AG10803 (cell line): ENCODE data around the gene CDK5R1.

Experiments
- DNase-seq: peaks from one replicate; pipeline ENCODE4 v3.0.0; 2010; ENCODE audit warnings: low read depth
- H3K4me3 ChIP-seq: 2 replicates; pipeline ENCODE4 v1.5.1; 2011; ENCODE audit warnings: mild to moderate bottlenecking, low read length, control low read depth
- CTCF ChIP-seq: conservative IDR thresholded peaks from 2 replicates; pipeline ENCODE4 v1.5.1; 2011; ENCODE audit warnings: mild to moderate bottlenecking, low read length, control low read depth, inconsistent platforms

CDK5R1 gene

GRCh38 chr17:32493571-32493970 lies 6.8 kb downstream of the CDK5R1 start:
- DNase-seq, result no peak
- TF ChIP-seq CTCF, result no peak
- H3K4me3 ChIP-seq, result no peak overlapping the region

- no peak overlapping the region for H3K4me3 ChIP-seq
- no peak for DNase-seq
- no peak for TF ChIP-seq CTCF
Observed at GRCh38 chr17:32493976-32494513, 7.3 kb downstream of the CDK5R1 start.

DNA sequence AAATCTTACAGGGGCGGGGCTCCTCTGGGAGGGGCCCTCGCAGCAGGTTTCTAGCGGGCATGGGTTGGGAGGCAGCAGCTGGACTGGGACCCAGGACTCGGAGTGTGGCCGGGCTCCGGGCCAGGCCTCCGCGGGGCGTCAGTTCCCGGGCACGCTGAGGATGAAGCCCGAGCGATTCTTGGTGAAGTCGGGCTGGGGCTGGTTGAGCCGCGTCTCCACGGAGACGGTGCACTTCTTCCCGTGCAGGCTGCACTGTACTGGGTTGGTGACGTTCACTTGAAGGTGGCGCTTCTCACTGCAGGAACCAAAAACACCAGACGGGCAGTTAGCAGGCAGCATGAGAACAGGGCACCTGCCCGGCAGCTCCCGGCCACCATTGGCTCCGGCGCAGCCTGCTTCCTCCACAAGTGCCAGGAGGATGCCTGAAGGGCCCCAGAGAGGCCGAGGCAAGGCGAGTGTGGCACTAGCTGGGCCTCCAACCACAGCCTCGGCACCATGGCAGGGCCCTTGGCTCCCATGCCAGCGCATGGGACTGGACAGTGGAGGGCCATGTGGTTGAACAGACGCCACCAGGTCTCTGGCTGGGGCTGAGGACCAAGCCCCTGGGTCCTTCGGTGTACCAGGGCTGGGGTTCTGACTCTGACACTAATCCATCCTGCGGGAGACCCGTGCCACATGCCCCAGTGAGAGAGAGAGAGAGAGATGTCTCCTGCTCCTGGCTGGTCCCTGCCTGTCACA lies 8.0 kb downstream of the CDK5R1 start:
- no peak for TF ChIP-seq CTCF
- DNase-seq, result no peak
- H3K4me3 ChIP-seq, result no peak overlapping the region

DNA sequence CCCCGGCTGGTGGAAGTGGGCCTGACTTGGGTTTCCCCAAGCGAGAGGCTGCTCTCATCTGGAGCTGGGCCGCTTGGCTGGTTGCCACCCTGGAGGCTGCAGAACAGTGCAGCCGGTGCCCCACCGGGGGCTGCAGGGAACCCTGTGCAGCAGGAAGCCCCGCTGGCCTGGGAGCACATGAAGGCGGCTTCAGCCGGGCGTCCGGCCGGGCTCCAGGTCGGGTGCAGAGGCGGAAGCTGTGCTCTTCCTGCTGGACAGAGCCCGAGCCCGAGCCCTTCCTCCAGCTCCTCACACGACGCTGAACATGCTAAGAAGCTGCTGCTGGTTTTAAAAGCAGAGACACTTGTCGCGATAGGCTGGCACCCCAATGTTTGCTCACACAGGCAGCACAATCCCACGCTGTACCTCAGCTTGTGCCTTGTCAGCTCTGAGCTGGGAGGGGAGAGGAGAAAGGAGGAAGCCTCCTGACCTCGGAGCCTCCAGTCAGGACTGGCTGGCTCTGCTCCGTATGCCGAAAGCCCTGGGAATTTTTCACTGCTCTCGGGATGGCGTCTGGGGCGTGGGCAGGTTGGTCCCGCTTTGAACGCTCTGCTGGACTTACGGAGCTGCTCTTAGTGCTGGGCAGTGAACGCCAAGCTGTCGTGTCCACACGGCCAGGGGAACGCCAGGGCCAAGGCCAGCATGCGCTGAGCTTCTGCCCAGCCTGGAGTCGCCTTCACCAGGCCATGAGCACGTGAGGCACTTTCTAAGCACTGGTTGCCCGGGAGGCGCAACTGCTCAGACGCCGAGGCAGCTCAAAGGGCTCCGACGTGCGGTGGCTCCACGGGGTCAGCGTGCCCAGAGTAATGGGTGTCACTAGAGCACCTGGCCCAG lies 8.8 kb downstream of the CDK5R1 start:
- TF ChIP-seq CTCF, result no peak
- peak; percentile 46 for DNase-seq
- H3K4me3 ChIP-seq, result no peak overlapping the region

DNA sequence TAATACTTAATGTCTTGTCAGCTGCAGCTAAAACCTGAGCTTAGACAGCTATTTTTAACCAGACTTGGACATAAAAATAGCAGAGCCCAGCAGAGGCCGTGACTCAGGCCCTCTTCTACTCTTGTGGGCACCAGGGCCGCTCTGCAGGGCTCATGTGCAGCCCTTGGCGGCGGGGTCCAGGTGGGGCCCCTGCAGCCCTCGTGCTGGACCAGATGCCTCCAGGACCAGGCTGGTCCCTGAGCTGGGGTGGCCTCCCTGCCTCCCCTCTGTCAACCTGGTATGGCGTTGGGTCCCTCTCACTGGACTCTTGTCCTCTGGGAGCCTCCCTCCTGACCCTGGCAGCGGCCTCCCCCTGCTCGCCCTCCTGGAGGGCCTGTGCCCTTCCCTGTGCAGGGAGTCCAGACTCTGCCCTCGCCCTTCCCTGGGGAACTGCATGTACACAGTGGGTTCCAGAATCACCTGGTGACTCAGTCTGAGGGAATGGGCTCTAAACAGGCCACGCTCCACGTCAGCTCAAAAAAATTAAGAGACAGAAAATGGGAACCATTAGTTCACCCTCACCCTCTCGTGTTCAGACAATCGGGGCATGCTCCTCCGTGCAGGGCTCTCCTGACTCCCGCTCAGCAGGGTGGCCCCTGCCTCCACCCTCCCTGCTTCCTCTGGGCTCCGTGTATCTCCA lies 9.7 kb downstream of the CDK5R1 start:
- H3K4me3 ChIP-seq, result no peak overlapping the region
- DNase-seq, result peak; percentile 77
- TF ChIP-seq CTCF, result no peak

DNA sequence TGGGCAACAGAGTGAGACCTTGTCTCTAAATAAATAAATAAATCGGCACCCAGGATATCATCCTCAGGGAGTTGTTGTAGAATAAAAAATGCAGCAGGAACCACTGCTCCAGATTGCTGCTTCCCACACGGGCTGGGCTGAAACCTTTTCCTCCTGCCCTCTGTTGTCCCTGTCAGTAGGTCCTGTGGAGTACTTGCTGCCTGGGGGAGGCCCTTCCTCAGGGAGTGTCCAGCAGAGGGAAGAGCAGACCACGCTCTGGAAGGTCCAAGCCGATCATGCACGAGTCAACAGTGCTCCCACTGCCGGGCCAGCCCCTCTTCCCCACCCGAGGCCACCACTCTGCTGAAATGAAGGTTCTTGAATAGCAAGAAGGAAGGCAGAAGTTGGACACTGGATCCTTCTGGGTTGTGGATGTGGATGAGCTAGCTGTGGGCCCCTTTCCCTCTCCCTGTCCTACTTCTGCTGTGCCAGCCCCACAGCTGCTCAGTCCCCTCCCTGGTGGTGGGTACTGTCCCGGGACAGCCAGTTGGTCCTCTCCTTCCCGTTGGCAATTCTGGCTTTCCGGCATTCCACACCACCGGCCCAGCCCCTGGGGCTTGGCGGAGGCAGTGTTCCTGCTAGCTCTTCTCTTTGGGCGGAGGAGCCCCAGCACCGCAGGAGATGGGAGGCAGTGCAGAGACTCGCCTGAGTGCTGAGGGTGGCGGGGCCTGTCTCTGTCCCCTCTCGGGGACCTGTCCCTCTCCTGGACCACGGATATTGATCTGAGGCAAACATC lies 10.8 kb downstream of the CDK5R1 start:
- H3K4me3 ChIP-seq, result no peak overlapping the region
- no peak for DNase-seq
- TF ChIP-seq CTCF, result peak; percentile 21
